Measurements from ENCODE around the gene AGK.

GRCh38 chr7:141679014-141679413, 127.8 kb downstream of the AGK start:
- no peak for TF ChIP-seq CTCF (IDR thresholded peaks at IDR 0.05)
- TF ChIP-seq EZH2 (IDR thresholded peaks at IDR 0.05; ENCODE audit: borderline replicate concordance, insufficient read depth, low read depth, low read length, poor library complexity, severe bottlenecking): no peak
